22Rv1 (cell line): ENCODE results near the gene MINAR1.

Experiments
- CTCF ChIP-seq: fragments of 450-650 bp; IDR thresholded peaks from 2 replicates; pipeline ENCODE4 v1.5.1; 2017; ENCODE audit warnings: mild to moderate bottlenecking
- ZFX ChIP-seq: fragments of 450-650 bp; IDR thresholded peaks from 2 replicates; pipeline ENCODE4 v1.6.1; 2017; ENCODE audit warnings: antibody characterized with exemption, borderline replicate concordance

- no peak for TF ChIP-seq CTCF
- no peak for TF ChIP-seq ZFX
These were observed 35.9 kb downstream of the MINAR1 start for GRCh38 chr15:79467865-79468586.
